HG02759 (cell line): ENCODE data around the gene GPR132.
"Not testable (repeated sequence)": the region's sequence is repeated elsewhere in the genome, so short reads cannot be mapped to it uniquely, and the experiment has no call there.

Source experiments
- ATAC-seq: cut with Tn5 transposase; IDR thresholded peaks from one replicate; pipeline ENCODE4 v1.9.1; 2021; ENCODE audit warnings: mild to moderate bottlenecking, moderate library complexity; ENCODE audit not compliant: unreplicated experiment

The GPR132 gene

GRCh38 chr14:105045710-105046326, 19.4 kb downstream of the GPR132 start:
- ATAC-seq, result peak; percentile 84

GRCh38 chr14:105043641-105044040, 21.6 kb downstream of the GPR132 start:
- no peak for ATAC-seq

DNA sequence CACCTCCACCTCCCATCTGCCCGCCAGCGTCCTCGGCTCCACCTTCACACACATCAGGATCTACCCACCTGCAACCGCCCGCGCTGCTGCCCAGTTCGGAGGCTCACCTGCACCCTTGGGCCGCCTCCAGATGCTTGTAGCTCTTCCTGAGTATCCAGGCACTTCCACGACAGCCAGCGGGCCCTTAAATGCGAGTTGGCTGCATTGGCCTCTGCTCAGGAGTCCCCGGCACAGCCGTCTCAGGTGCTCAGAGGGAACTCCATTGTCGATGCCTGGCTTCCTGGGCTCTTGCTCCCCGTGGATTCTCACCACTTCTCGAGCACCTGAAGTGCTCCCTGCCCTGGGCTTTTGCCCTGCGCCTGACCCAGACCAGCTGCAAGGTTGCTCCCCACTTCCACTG, 22.4 kb downstream of the GPR132 start:
- ATAC-seq, result no peak

- no peak for ATAC-seq
Measured at GRCh38 chr14:105041841-105042765, 23.1 kb downstream of the GPR132 start.

DNA sequence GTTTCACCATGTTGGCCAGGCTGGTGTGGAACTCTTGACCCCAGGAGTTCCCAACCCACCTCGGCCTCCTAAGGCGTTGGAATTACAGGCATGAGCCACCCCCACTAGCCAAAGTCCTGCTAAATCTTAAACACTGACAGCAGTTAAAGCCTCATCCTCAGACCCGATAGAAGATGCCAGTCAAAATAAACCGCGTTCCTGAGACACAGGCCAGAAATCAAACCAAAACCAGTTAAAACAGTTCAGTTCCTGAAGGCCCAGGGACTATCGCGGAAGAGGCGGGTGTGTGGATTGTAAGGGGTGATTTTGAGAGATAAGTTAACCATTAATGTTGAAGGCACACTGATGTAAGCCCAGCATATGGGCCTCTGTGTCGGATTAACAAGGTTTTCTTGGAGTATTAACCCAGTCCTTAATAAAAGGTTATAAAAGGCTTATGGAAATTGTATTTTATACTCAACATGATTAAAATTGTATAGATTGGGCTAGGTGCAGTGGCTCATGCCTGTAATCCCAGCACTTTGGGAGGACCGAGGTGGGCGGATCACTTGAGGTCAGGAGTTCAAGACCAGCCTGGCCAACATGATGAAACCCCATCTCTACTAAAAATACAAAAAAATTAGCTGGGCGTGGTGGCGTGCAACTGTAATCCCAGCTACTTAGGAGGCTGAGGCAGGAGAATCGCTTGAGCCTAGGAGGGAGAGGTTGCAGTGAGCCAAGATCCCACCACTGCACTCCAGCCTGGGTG, 25.6 kb downstream of the GPR132 start:
- no peak for ATAC-seq

DNA sequence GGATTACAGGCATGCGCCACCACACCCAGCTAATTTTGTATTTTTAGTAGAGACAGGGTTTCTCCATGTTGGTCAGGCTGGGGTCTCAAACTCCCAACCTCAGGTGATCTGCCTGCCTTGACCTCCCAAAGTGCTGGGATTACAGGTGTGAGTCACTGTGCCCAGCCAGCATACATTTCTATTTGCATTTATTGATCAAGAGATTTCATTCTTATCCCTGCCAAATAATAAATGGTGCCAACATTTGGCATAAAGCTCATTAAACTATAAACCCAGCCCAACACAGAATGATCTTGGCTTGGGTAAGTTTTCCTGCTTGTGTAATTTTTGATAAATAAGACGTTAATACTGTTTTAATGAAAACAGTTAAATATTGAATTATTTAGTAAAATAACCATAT, 29.6 kb downstream of the GPR132 start:
- not testable (repeated sequence) for ATAC-seq

GRCh38 chr14:105034315-105035039, 30.8 kb downstream of the GPR132 start:
- ATAC-seq, result no peak

DNA sequence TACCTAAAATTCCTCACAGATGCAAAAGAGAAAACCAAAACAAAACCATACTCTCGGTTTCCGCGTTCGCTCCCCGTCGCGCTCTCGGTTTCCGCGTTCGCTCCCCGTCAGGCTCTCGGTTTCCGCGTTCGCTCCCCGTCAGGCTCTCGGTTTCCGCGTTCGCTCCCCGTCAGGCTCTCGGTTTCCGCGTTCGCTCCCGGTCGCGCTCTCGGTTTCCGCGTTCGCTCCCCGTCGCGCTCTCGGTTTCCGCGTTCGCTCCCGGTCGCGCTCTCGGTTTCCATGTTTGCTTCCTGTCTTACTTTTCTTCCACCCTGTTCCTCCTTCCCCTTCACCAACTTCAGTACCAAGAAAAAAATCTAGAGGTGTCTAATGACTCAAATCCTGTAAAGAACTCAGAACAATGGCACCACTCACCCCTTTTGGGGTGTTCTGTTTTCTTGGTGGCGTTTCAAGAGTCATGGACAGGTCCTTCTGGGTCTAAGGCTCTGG, 31.8 kb downstream of the GPR132 start:
- not testable (repeated sequence) for ATAC-seq

- not testable (repeated sequence) for ATAC-seq
Measured at GRCh38 chr14:105032451-105032901, 32.8 kb downstream of the GPR132 start.

GRCh38 chr14:105030836-105031396, 34.3 kb downstream of the GPR132 start:
- no peak for ATAC-seq

DNA sequence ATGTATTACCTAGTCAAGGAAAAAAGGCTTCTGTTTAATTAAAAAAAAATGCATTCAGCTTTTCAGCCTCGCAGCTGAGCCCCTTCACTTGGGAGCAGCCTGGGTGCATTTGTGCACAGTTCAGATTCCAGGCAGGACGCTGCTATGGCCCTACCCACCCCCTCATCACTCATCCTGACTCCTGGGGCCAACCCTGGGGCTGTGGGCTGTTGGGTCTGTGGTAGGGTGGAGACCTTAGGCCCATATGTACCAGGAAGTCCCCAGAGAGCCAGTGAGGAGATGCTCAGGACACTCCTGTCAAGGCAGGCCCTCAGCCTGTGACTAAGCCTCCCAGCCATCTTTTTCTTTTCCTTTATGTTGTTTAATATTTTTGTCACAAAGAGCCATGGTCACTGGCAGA, 35.0 kb downstream of the GPR132 start:
- ATAC-seq, result no peak

DNA sequence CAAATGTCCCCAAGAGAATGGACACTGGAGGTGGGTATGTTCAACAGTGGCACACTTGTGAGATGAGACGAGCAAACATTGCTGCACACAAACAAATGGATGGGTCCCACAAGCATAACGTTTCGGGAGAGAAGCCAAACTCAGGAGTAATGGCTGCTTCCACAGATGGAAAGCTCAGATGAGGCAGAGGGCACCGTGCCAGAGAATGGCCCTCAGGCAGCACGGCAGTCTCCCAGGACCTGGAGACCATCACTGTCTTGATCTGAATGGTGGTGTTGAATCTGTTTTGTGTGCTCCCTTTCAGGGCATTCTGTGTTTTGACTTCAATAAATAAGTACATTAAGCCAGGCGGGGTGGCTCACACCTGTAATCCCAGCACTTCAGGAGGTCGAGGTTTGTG, 35.8 kb downstream of the GPR132 start:
- no peak for ATAC-seq

GRCh38 chr14:105028251-105028927, 36.8 kb downstream of the GPR132 start:
- no peak for ATAC-seq

DNA sequence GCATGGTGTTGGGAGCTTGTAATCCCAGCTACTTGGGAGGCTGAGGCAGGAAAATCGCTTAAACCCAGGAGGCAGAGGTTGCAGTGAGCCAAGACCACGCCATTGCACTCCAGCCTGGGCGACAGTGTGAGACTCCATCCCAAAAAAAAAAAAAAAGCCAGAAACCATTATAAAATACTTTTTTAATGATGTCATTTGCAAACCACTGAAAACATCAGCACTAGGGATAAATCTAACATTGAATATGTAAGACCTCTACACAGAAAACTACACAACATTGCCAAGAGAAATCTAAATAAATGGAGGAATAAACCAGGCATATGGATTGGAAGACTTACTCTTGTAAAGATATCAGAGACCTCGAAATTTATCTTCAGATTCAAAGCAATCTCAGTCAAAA, 37.5 kb downstream of the GPR132 start:
- not testable (repeated sequence) for ATAC-seq

DNA sequence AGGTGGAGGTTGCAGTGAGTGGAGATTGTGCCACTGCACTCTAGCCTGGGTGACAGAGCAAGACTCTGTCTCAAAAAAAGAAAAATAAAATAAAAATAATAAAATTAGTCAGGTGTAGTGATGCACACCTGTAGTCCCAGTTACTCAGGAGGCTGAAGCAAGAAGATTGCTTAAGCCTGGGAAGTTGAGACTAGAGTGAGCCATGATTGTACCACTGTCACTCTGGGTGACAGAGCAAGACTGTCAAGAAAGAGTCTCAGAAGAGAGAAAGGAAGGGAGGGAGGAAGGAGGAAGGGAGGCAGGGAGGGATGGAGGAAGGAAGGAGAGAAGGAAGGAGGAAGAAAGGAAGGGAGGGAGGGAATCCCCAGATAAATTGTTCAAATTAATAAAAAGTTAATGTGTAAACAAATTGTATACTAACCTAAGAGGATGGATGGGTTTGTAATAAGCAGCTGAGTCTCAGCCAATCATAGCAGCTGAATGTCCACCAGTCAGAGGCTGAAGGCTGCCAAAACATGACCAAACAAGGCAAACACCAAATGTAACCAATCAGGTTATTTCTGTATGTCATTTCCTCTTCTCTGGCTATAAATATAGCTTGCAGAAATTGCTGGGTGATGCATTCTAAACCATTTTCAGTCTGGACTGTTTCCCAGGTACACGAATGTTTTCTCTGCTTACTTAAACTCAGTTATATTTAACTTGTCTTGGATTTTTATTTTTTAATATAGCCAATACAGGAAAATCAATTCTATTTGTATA, 38.2 kb downstream of the GPR132 start:
- no peak for ATAC-seq

- no peak for ATAC-seq
Measured at GRCh38 chr14:105026033-105026785, 39.0 kb downstream of the GPR132 start.

GRCh38 chr14:105025429-105025828, 39.8 kb downstream of the GPR132 start:
- ATAC-seq, result no peak

DNA sequence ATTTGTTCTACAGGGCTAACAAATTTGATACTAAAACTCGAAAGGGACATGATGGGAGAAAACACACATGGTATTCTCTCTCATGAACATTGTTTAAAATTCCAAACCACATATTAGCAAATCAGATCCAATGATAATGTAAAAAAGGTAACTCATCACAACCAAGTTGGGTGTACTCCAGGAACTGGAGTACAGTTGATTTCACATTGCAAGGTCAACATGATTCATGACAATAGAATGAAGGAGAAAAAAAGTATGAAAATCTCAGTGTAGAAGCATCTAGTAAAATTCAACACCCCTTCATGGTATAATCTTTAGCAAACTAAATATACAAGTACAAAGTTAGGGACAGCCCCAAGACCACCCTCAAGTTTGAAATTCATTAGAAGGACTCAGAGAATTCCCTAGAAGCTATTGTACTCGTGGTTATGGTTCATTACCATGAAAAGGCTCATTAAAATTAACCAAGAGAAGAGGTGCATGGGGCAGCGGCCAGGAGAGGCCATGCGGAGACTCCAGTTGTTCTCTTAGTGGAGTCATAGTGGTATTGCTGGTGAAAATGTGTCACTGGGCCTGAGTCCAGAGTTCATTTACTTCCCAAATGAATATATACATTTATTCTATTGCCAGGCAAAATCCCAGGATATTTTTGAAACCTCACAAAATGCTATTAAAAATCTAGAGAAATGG, 41.3 kb downstream of the GPR132 start:
- ATAC-seq, result no peak
